ENCODE data around the gene FLII.
A peak's percentile ranks its signal among the peaks of the same experiment; 100 is the strongest.

FLII gene

DNA sequence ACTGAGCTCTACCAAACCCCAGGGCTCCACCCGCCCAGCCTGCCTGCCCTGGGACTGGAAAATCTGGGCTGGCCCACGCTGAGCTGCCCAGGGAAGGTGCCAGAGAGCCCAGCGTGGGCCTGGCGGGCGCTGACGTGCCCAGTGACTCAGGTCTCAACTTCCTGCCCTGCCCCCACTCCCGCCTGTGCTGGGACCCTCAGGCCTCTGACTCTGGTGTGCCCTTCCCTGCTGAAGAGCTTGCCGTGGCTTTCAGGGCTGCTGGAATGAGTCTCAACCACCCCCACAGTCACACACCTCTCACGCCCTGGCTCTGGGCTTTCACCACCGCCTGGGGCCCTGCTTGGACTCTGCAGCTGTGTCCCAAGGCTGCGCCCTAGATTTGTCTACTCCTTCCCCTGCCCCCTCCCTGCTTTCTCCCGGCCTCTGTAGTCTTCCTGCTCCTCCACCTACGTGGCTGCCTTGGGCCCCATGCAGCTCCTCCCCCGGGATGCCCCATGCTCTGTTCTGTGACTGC, 22.7 kb downstream of the FLII start:
- TF ChIP-seq, protein P1, sequence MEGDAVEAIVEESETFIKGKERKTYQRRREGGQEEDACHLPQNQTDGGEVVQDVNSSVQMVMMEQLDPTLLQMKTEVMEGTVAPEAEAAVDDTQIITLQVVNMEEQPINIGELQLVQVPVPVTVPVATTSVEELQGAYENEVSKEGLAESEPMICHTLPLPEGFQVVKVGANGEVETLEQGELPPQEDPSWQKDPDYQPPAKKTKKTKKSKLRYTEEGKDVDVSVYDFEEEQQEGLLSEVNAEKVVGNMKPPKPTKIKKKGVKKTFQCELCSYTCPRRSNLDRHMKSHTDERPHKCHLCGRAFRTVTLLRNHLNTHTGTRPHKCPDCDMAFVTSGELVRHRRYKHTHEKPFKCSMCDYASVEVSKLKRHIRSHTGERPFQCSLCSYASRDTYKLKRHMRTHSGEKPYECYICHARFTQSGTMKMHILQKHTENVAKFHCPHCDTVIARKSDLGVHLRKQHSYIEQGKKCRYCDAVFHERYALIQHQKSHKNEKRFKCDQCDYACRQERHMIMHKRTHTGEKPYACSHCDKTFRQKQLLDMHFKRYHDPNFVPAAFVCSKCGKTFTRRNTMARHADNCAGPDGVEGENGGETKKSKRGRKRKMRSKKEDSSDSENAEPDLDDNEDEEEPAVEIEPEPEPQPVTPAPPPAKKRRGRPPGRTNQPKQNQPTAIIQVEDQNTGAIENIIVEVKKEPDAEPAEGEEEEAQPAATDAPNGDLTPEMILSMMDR (conservative IDR thresholded peaks at IDR 0.05; ENCODE audit: low read depth, low read length) = no peak
- DNase-seq (ENCODE audit: low read depth) = peak; percentile 26
- no peak overlapping the region for H3K4me3 ChIP-seq (ENCODE audit: low read depth, low read length)

DNA sequence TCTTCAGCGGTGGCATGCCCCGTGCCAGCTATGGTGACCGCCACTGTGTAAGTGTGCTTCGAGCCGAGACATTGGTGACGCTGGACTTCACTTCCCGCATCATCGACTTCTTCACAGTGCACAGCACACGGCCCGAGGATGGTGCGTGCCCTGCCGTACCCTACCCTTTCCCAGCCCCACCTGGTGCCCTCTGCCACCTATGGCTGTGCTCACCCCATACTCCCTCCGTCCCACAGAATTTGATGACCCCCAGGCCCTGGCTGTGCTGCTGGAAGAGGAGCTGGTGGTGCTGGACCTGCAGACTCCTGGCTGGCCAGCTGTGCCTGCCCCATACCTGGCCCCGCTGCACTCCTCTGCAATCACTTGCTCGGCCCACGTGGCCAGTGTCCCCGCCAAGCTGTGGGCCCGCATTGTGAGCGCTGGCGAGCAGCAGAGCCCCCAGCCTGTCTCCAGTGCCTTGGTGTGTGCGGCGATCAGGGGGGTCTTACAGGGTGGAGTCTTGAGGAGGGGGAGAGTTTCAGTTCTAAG, 23.6 kb downstream of the FLII start:
- DNase-seq (ENCODE audit: low read depth) = no peak
- TF ChIP-seq, protein P1 (conservative IDR thresholded peaks at IDR 0.05; ENCODE audit: low read depth, low read length) = no peak
- no peak overlapping the region for H3K4me3 ChIP-seq (ENCODE audit: low read depth, low read length)

DNA sequence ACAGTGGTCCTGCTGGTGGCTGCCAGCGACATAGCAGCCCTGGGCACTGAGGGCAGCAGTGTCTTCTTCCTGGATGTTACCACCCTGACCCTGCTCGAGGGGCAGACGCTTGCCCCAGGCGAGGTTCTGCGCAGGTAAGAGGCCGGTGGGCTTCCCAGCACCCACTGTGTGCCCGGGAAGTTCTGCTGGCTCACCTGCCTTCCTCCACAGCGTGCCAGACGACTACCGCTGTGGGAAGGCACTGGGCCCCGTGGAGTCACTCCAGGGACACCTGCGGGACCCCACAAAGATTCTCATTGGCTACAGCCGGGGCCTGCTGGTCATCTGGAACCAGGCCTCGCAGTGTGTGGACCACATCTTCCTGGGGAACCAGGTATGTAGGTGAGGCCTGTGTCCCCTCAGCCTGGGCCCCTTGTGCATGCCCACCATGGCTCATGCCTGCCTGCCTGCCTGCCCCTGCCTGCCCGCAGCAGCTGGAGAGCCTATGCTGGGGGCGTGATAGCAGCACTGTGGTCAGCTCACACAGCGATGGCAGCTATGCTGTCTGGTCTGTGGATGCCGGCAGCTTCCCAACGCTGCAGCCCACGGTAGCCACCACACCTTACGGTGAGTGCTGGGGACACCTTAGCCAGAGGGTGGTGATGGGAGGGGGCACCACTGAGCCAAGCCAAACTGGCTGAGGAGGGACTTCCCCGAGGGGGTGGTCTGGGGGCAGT, 24.6 kb downstream of the FLII start:
- DNase-seq (ENCODE audit: low read depth) = no peak
- no peak overlapping the region for H3K4me3 ChIP-seq (ENCODE audit: low read depth, low read length)
- TF ChIP-seq, protein P1 (conservative IDR thresholded peaks at IDR 0.05; ENCODE audit: low read depth, low read length) = no peak

DNA sequence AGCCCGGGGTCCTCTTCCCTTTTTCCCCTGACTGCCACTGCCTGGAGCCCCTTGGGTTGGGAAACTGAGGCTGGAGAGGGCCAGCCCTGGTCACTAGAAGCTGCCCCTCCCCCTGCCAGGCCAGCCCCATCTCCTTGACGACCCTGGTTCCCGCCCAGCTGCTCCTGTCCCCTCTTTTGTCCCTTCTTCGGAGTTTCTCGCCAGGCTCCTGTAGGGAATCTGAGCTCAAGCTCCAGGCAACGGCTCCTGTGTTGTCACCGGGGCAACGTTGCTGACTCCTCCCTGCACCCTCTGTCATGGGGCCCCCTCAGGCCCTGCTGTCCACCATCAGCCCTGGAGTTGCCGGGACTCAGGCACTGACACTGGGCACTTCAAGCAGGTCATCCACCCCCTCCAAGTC, 27.4 kb downstream of the FLII start:
- H3K4me3 ChIP-seq (ENCODE audit: low read depth, low read length) = no peak overlapping the region
- TF ChIP-seq, protein P1 (conservative IDR thresholded peaks at IDR 0.05; ENCODE audit: low read depth, low read length) = no peak
- DNase-seq (ENCODE audit: low read depth) = no peak

DNA sequence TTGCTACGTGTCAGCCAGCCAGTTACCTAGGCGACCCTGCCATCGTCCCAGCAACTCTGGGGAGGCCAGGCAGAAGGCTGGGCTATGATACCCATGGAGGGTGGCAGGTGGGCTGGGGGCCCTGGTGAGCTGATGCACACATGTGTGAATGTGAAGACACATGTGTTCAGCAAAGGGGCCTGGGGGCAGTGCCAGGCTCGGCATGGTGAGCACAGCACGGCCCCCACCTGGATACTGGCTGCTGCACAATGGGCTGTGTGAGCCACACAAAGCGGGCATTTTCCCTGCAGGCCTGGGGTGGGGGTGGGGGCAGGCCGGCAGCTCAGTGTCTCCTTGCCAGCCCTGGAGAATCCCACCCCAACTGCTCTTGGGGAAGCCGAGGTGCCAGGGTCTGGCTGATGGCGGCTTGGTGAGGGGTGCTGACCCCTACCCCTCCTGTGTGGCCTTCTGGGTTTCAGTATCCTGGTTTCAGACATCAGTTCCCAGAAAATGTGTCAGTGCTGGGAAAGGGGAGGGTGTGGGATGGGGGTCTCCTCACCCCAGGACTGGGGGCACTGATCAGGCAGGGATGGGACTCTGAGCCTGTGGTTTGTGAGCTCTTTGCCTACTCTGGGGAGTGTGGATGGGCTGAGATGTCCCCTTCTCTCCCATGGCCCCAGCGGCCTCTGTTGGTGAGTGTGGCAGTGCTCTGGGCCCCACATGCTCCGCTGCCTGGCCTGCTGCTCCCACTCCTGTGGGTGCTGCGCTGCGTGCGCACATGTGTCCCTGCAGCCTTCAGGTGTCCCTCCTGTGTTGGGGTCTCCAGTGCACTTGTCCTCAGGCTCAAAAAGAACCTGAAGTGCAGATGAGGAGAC, 28.0 kb downstream of the FLII start:
- no peak for DNase-seq (ENCODE audit: low read depth)
- TF ChIP-seq, protein P1 (conservative IDR thresholded peaks at IDR 0.05; ENCODE audit: low read depth, low read length) = no peak
- H3K4me3 ChIP-seq (ENCODE audit: low read depth, low read length) = no peak overlapping the region

DNA sequence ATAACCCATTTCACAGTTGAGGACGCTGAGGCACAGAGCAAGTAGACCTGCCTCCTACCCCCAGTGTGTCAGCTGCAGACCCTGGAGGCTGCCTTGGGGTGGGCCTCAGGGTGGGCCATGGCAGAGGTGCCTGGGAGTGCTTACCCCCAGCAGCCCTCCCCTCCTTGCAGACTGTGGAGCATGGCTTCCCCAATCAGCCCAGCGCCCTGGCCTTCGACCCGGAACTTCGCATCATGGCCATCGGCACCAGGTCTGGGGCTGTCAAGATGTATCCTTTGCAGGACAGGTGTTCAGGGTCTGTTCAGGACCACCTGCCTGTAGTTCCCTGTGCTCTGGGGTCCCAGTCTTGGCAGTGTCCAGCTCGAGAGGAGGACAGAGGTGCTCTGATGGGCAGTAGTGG, 28.8 kb downstream of the FLII start:
- TF ChIP-seq, protein P1 (conservative IDR thresholded peaks at IDR 0.05; ENCODE audit: low read depth, low read length) = no peak
- H3K4me3 ChIP-seq (ENCODE audit: low read depth, low read length) = no peak overlapping the region
- no peak for DNase-seq (ENCODE audit: low read depth)

Data from choroid plexus epithelial cell (primary cell).